Keratinocyte (primary cell): ENCODE results near the gene IFI30.

Experiments
- EZH2 ChIP-seq: IDR thresholded peaks from one replicate; pipeline ENCODE4 v1.6.1; 2012; ENCODE audit warnings: inconsistent platforms, mild to moderate bottlenecking, low read length, moderate library complexity
- TF ChIP-seq, protein P1 (sequence below), 3 experiments: IDR thresholded peaks in 1 of 3; conservative IDR thresholded peaks in 1 of 3; optimal IDR thresholded peaks in 1 of 3; 2 replicates in 2 of 3; 3 replicates in 1 of 3; pipeline versions ENCODE3 to v1.5.1; 2011; ENCODE audit warnings: low read length in 3 of 3, mild to moderate bottlenecking in 3 of 3, moderate library complexity in 2 of 3, control low read depth in 1 of 3, inconsistent platforms in 1 of 3; ENCODE audit not compliant: insufficient read depth in 2 of 3; ENCODE audit errors: extremely low read depth in 1 of 3

DNA sequence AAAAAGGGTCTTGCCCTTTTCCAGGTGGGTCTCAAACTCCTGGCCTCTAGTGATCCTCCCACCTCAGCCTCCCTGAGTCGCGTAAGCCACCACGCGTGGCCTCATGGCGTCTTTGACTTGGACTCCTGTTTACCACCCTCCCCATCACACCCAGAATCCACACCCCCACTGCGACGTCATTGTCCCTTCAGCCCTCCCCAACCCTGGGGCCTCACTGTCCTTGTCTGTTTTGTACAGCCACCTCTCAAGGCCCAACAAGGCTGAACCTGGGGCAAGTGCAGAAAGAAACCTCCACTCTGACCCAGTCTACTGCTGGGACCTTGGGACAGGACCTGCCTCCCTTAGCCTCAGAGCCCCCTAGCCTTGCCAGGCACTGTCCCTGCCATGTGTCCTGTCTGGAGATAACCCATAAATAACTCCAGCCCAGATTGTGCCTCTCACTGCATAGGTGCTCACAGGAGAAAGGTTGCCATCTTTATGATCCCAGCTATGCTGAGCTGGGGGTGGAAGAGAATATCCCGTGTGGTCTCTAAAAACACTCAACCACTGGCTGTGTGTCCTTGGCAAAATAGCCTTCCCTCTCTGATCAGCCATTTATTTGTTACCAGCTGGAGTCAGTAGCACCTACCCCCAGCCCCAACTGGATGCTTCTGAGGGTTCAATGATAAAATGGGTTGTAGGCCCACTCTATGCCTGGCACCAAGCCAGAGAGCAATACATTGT is 1.8 kb upstream of the IFI30 start:
- TF ChIP-seq, protein P1, sequence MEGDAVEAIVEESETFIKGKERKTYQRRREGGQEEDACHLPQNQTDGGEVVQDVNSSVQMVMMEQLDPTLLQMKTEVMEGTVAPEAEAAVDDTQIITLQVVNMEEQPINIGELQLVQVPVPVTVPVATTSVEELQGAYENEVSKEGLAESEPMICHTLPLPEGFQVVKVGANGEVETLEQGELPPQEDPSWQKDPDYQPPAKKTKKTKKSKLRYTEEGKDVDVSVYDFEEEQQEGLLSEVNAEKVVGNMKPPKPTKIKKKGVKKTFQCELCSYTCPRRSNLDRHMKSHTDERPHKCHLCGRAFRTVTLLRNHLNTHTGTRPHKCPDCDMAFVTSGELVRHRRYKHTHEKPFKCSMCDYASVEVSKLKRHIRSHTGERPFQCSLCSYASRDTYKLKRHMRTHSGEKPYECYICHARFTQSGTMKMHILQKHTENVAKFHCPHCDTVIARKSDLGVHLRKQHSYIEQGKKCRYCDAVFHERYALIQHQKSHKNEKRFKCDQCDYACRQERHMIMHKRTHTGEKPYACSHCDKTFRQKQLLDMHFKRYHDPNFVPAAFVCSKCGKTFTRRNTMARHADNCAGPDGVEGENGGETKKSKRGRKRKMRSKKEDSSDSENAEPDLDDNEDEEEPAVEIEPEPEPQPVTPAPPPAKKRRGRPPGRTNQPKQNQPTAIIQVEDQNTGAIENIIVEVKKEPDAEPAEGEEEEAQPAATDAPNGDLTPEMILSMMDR (optimal IDR thresholded peaks at IDR 0.05 in 1 of 3, IDR thresholded peaks at IDR 0.05 in 1 of 3, conservative IDR thresholded peaks at IDR 0.05 in 1 of 3; ENCODE audit: extremely low read depth in 1 of 3, insufficient read depth in 2 of 3, low read length in 3 of 3) = no peak
- no peak for TF ChIP-seq EZH2
